K562 (cell line): Measurements from ENCODE around the gene CEP44. TPM values are rescaled to one million over a fixed set of nuclear protein-coding genes. Genes with fewer than 3 reads are reported as not detected.

Experiments
- ATAC-seq: fragments of 200-7000 bp; cut with Tn5 transposase; 3 replicates; pipeline ENCODE4 v1.9.1; 2020; ENCODE audit warnings: moderate library complexity
- BruUV-seq: library from RNA; stranded (reverse); fragments of 400-500 nt; replicated peaks from 2 replicates; lab custom pipeline; 2021; lab: Mats Ljungman, UMichigan
- CTCF ChIA-PET: fragments of 300-600 bp; formaldehyde crosslinking; extraction: SDS; loops from one replicate; lab custom pipeline; 2021; ENCODE audit warnings: low intra/inter-chr PET ratio; lab: Yijun Ruan, JAX
- POLR2A ChIA-PET: fragments of 300-600, 350-650 bp; sonication (Branson Sonifier 250); formaldehyde crosslinking; extraction: SDS; loops from one replicate; lab custom pipeline; 2021; ENCODE audit warnings: antibody characterized with exemption, inconsistent platforms; lab: Yijun Ruan, JAX
- DNase-seq, 4 experiments: peaks; one replicate each; pipeline versions ENCODE4 v3.0.0 to v3.0.0-alpha.2; 2011 to 2018; ENCODE audit warnings: low spot score in 3 of 4, mixed read lengths in 3 of 4; ENCODE audit errors: extremely low read depth in 1 of 4
- FAIRE-seq: peaks from 2 replicates; lab custom pipeline; 2011; peaks lifted over from hg19 to GRCh38; lab: Jason Lieb, UNC
- H2AFZ ChIP-seq: 2 replicates; pipeline ENCODE4 v1.6.0; 2011; ENCODE audit warnings: low read depth, low read length, control low read depth, inconsistent platforms
- H3K27ac ChIP-seq: fragments of 200-600 bp; 3 replicates; pipeline ENCODE4 v1.8.0; 2011; ENCODE audit warnings: low read depth, mild to moderate bottlenecking, control low read depth, inconsistent platforms, low read length, moderate library complexity, mixed read lengths; ENCODE audit errors: extremely low read depth
- H3K27me3 ChIP-seq, 2 experiments: fragments of 300-600 bp in 1 of 2; 2 replicates in 1 of 2; 3 replicates in 1 of 2; pipeline versions ENCODE4 v1.6.0 to v1.8.0; 2011; ENCODE audit warnings: inconsistent platforms in 2 of 2, low read length in 2 of 2, mild to moderate bottlenecking in 1 of 2, mixed read lengths in 1 of 2, moderate library complexity in 1 of 2; ENCODE audit not compliant: control insufficient read depth in 2 of 2, insufficient read depth in 2 of 2
- H3K36me3 ChIP-seq: fragments of 300-600 bp; 3 replicates; pipeline ENCODE4 v1.8.0; 2011; ENCODE audit warnings: mild to moderate bottlenecking, low read length, inconsistent platforms; ENCODE audit not compliant: control insufficient read depth, insufficient read depth
- H3K4me1 ChIP-seq, 2 experiments: fragments of 200-600 bp in 1 of 2; replicated peaks in 1 of 2; 2 replicates in 1 of 2; 3 replicates in 1 of 2; pipeline versions ENCODE4 v1.5.1 to v1.8.0; 2011; ENCODE audit warnings: inconsistent platforms in 2 of 2, low read length in 2 of 2, mild to moderate bottlenecking in 1 of 2, mixed read lengths in 1 of 2, moderate library complexity in 1 of 2; ENCODE audit not compliant: control insufficient read depth in 2 of 2, insufficient read depth in 2 of 2
- H3K4me2 ChIP-seq: 2 replicates; pipeline ENCODE4 v1.6.1; 2011; ENCODE audit warnings: low read length, control low read depth, inconsistent platforms, mixed read lengths; ENCODE audit not compliant: insufficient read depth
- H3K4me3 ChIP-seq: fragments of 200-600 bp; sonication (generic), shearing (Covaris generic); 2 replicates; pipeline ENCODE4 v1.5.1; 2016; ENCODE audit warnings: control low read depth, inconsistent platforms
- H3K79me2 ChIP-seq: fragments of 200-600 bp; 3 replicates; pipeline ENCODE4 v1.8.0; 2011; ENCODE audit warnings: low read length, inconsistent platforms; ENCODE audit not compliant: control insufficient read depth, insufficient read depth
- H3K9ac ChIP-seq, 2 experiments: 2 replicates each; pipeline versions ENCODE4 v1.6.0 to v1.6.1; 2011; ENCODE audit warnings: low read depth in 2 of 2, low read length in 2 of 2, control low read depth in 1 of 2, inconsistent platforms in 1 of 2, mild to moderate bottlenecking in 1 of 2, mixed read lengths in 1 of 2; ENCODE audit not compliant: insufficient read depth in 1 of 2
- H3K9me1 ChIP-seq: one replicate; pipeline ENCODE4 v1.6.0; 2011; ENCODE audit warnings: inconsistent platforms, mild to moderate bottlenecking, low read length, moderate library complexity; ENCODE audit not compliant: control insufficient read depth, insufficient read depth
- H3K9me3 ChIP-seq: replicated peaks from 2 replicates; pipeline ENCODE4 v1.5.1; 2011; ENCODE audit warnings: low read depth, low read length, inconsistent platforms; ENCODE audit not compliant: control insufficient read depth, insufficient read depth
- H4K20me1 ChIP-seq: replicated peaks from 2 replicates; pipeline ENCODE4 v1.6.1; 2011; ENCODE audit warnings: low read length, inconsistent platforms, mixed read lengths; ENCODE audit not compliant: control insufficient read depth, insufficient read depth
- BHLHE40 ChIP-seq: IDR thresholded peaks from 2 replicates; pipeline ENCODE4 v1.6.1; 2011; ENCODE audit warnings: low read length, improper control_type of control experiment
- CEBPG ChIP-seq, 3 experiments: fragments of 200-800 bp in 1 of 3; sonication (Bioruptor generic) in 1 of 3; sonication (generic) in 1 of 3; formaldehyde crosslinking in 1 of 3; IDR thresholded peaks in 2 of 3; conservative IDR thresholded peaks in 1 of 3; 2 replicates each; pipeline versions ENCODE4 v1.6.1 to v1.8.0; 2016 to 2022; ENCODE audit warnings: missing compliant biosample characterization in 2 of 3, missing genetic modification characterization in 2 of 3, mild to moderate bottlenecking in 1 of 3, missing genetic modification reagents in 1 of 3
- CREM ChIP-seq: IDR thresholded peaks from 2 replicates; pipeline ENCODE4 v1.6.1; 2014; ENCODE audit warnings: antibody characterized with exemption, low read depth
- E2F1 ChIP-seq: sonication (generic); formaldehyde crosslinking; IDR thresholded peaks from 2 replicates; pipeline ENCODE4 v1.8.1; 2023; ENCODE audit warnings: mild to moderate bottlenecking, missing genetic modification reagents, moderate library complexity
- EP400 ChIP-seq: fragments of 450-650 bp; IDR thresholded peaks from 2 replicates; pipeline ENCODE4 v1.6.1; 2017; ENCODE audit warnings: antibody characterized with exemption, mild to moderate bottlenecking, moderate library complexity
- ETV6 ChIP-seq, 3 experiments: fragments of 150-350 bp in 1 of 3; sonication (generic) in 1 of 3; formaldehyde crosslinking in 1 of 3; IDR thresholded peaks; 2 replicates each; pipeline versions ENCODE4 v1.6.1 to v1.8.0; 2014 to 2022; ENCODE audit warnings: borderline replicate concordance in 2 of 3, low read depth in 2 of 3, antibody characterized with exemption in 1 of 3, low read length in 1 of 3, mild to moderate bottlenecking in 1 of 3, missing genetic modification reagents in 1 of 3
- FOXP4 ChIP-seq: sonication (generic); formaldehyde crosslinking; IDR thresholded peaks from 2 replicates; pipeline ENCODE4 v1.8.0; 2022; ENCODE audit warnings: mild to moderate bottlenecking, missing genetic modification reagents, borderline replicate concordance
- GTF2E2 ChIP-seq: fragments of 200-800 bp; sonication (Bioruptor generic); IDR thresholded peaks from 2 replicates; pipeline ENCODE4 v1.6.1; 2016; ENCODE audit warnings: missing genetic modification characterization, missing compliant biosample characterization
- HDAC6 ChIP-seq: IDR thresholded peaks from 2 replicates; pipeline ENCODE4 v1.6.1; 2012; ENCODE audit warnings: low read depth, mild to moderate bottlenecking, control low read depth, inconsistent platforms, low read length, moderate library complexity
- HDAC8 ChIP-seq: fragments of 450-650 bp; IDR thresholded peaks from 2 replicates; pipeline ENCODE4 v1.6.1; 2016; ENCODE audit warnings: mild to moderate bottlenecking, missing genetic modification characterization, moderate library complexity, missing compliant biosample characterization
- HMG20A ChIP-seq: fragments of 450-650 bp; formaldehyde crosslinking; conservative IDR thresholded peaks from 2 replicates; pipeline ENCODE4 v1.4.0; 2020; ENCODE audit warnings: mild to moderate bottlenecking, mixed read lengths
- MAFF ChIP-seq: IDR thresholded peaks from 2 replicates; pipeline ENCODE4 v1.6.1; 2012; ENCODE audit warnings: low read length, improper control_type of control experiment
- MYC ChIP-seq, 2 experiments: fragments of 250-450 bp in 1 of 2; sonication (Bioruptor Pico) in 1 of 2; IDR thresholded peaks; 2 replicates each; pipeline versions ENCODE4 v1.5.1 to v1.6.1; 2012 to 2021; ENCODE audit warnings: low read depth in 2 of 2, borderline replicate concordance in 1 of 2, improper control_type of control experiment in 1 of 2, low read length in 1 of 2, mild to moderate bottlenecking in 1 of 2, moderate library complexity in 1 of 2
- PTTG1 ChIP-seq: fragments of 450-650 bp; IDR thresholded peaks from 2 replicates; pipeline ENCODE4 v1.6.1; 2016; ENCODE audit warnings: low read depth, mild to moderate bottlenecking, missing genetic modification characterization, missing compliant biosample characterization
- SLC30A9 ChIP-seq: fragments of 250-450 bp; sonication (Bioruptor Pico); IDR thresholded peaks from 2 replicates; pipeline ENCODE4 v1.8.0; 2022; ENCODE audit warnings: mild to moderate bottlenecking, moderate library complexity
- TBP ChIP-seq: optimal IDR thresholded peaks from 2 replicates; pipeline ENCODE3; 2011; ENCODE audit warnings: low read depth, low read length, improper control_type of control experiment
- ZBED1 ChIP-seq: IDR thresholded peaks from 2 replicates; pipeline ENCODE4 v1.6.1; 2014
- ZNF197 ChIP-seq: fragments of 200-800 bp; sonication (Bioruptor generic); IDR thresholded peaks from 2 replicates; pipeline ENCODE4 v1.6.1; 2016; ENCODE audit warnings: low read depth, missing genetic modification characterization, missing compliant biosample characterization
- WGBS: fragments of 100-300 bp; shearing (Covaris generic); methylation state at CpG from one replicate; pipeline ENCODE4 v1.1.6; 2016; ENCODE audit warnings: low coverage, mixed read lengths; ENCODE audit not compliant: insufficient coverage; ENCODE audit errors: missing lambda C conversion rate; 5-methylcytosine and 5-hydroxymethylcytosine counted together
- in situ Hi-C: fragments of 300-500 bp; cut with MboI; formaldehyde crosslinking; loops from 4 replicates; pipeline ENCODE4 v1.15.0; 2018; ENCODE audit warnings: inconsistent platforms, mixed read lengths
- intact Hi-C: fragments of 100-400 bp; cut with micrococcal nuclease; formaldehyde crosslinking; loops from 2 replicates; pipeline ENCODE4 v1.14.2; 2022
- polyA plus RNA-seq, 8 experiments: library from polyadenylated mRNA; depleted of rRNA in 4 of 8; stranded (reverse) in 5 of 8; unstranded in 3 of 8; fragments of >200 nt; fragmentation: Nextera tagmentation in 2 of 8; fragmentation: Illumina TruSeq in 1 of 8; extraction: Ambion mirVana in 2 of 8; extraction: Trizol in 1 of 8; gene quantifications; 2 replicates each; pipeline versions ENCODE4 v1.2.1 to v1.2.3, GENCODE V29; 2011 to 2014; ENCODE audit warnings: inconsistent platforms in 1 of 8, missing spikeins in 1 of 8
- total RNA-seq, 7 experiments: library from RNA; depleted of rRNA in 6 of 7; stranded (reverse); fragments of >200 nt in 6 of 7; fragmentation: Illumina TruSeq in 2 of 7; extraction: Trizol in 2 of 7; gene quantifications; 2 replicates each; pipeline versions ENCODE4 v1.2.1 to v1.2.3, GENCODE V29; 2011 to 2021; ENCODE audit warnings: low replicate concordance in 1 of 7

CEP44 gene
- total and polyA plus RNA-seq, 9 of the 15 experiments (the other 6 are each of a cell fraction or from before 2014, with no cell fraction given), result 19.6 to 45.0 (median 24.4) TPM

- under 1% methylated on average over 22 of the region's 22 CpGs for WGBS
- H3K4me2 ChIP-seq, result peak overlapping the region; percentile 95
- ATAC-seq, result peak; percentile 84
- peaks cover 100% of the 10 kb centered on the region for H3K79me2 ChIP-seq
- H2AFZ ChIP-seq, result peak overlapping the region; percentile 99
- peak overlapping the region; percentile 65 for H3K4me3 ChIP-seq
- peak; percentile 97 for FAIRE-seq
- no peaks in the 10 kb centered on the region; the same call in 1 of the 2 replicates for H3K9me3 ChIP-seq
- CTCF ChIA-PET, result interaction anchor here (0.5 kb wide), 1 partner anchor 1994 kb away, joined by 3 read pairs; no protein-coding TSS in a partner anchor
- no peaks in the 10 kb centered on the region for H4K20me1 ChIP-seq
- intact Hi-C loops, result loop anchor here (10.0 kb wide), 1 partner anchor 948 kb away; the partner anchor contains the start of gene HMGB2
- H3K4me1 ChIP-seq, result peaks cover 0 to 6% of the 10 kb centered on the region in 2 experiments; a peak in 3 of 5 replicates
- H3K36me3 ChIP-seq, result peaks cover 7% of the 10 kb centered on the region; the same call in 2 of the 3 replicates
- peak overlapping the region; percentile 100 for H3K27ac ChIP-seq
- H3K9ac ChIP-seq, result peak overlapping the region; percentile 98 to 99
- in situ Hi-C loops, result no loop called here
- no peaks in the 10 kb centered on the region for H3K27me3 ChIP-seq
- BruUV-seq, result TSS peak; percentile 68
- peak; percentile 82 to 95 (median 86) for DNase-seq
- POLR2A ChIA-PET, result interaction anchor here (0.9 to 1.6 kb wide), 6 partner anchors 9 to 949 kb away, joined by 3 to 5 read pairs (median 4); partner anchors contain the start of gene HMGB2
- no peaks in the 10 kb centered on the region for H3K9me1 ChIP-seq
- TF ChIP-seq EP400, result no peak
- TF ChIP-seq MAFF, result no peak; the same call in 1 of the 2 replicates
- no peak for TF ChIP-seq GTF2E2 (tag)
- no peak for TF ChIP-seq HDAC6
- TF ChIP-seq SLC30A9 (CRISPR knock-in tag), result no peak
- TF ChIP-seq ZNF197 (CRISPR knock-in tag), result no peak
- no peak for TF ChIP-seq HDAC8 (tag)
- no peak for TF ChIP-seq E2F1
- no peak for TF ChIP-seq BHLHE40
- TF ChIP-seq CEBPG (CRISPR knock-in tag; IDR thresholded peaks at IDR 0.05), result peak; percentile 61
- peak; percentile 58 to 81 for TF ChIP-seq CEBPG (tag; conservative IDR thresholded peaks at IDR 0.05 in 1 of 2, IDR thresholded peaks at IDR 0.05 in 1 of 2)
- peak; percentile 77 for TF ChIP-seq TBP
- TF ChIP-seq PTTG1, result no peak
- no peak for TF ChIP-seq FOXP4 (CRISPR knock-in tag)
- no peak for TF ChIP-seq MYC (IDR thresholded peaks at IDR 0.05; ENCODE audit: low read depth, low read length)
- no peak for TF ChIP-seq MYC (CRISPR knock-in tag; IDR thresholded peaks at IDR 0.05; ENCODE audit: borderline replicate concordance, low read depth)
- TF ChIP-seq ZBED1, result 0 out of 2 replicates have a peak, but pooled peaks have one; percentile 48
- peak; percentile 48; the same call in 1 of the 2 replicates for TF ChIP-seq CREM
- TF ChIP-seq HMG20A (CRISPR knock-in tag), result no peak
- TF ChIP-seq ETV6 (IDR thresholded peaks at IDR 0.05; ENCODE audit: borderline replicate concordance in 1 of 2, low read depth in 2 of 2, low read length in 1 of 2), result no peak
- no peak for TF ChIP-seq ETV6 (CRISPR knock-in tag; IDR thresholded peaks at IDR 0.05; ENCODE audit: borderline replicate concordance)
Observed at GRCh38 chr4:174282836-174283506, 740 bp upstream of the CEP44 start.
